Panc1 (cell line): ENCODE data around the gene BIRC7. TPM values are rescaled to one million over a fixed set of nuclear protein-coding genes. Genes with fewer than 3 reads are reported as not detected.

Source experiments
- ATAC-seq: fragments of 200-7000 bp; cut with Tn5 transposase; 2 replicates; pipeline ENCODE4 v1.9.1; 2020; ENCODE audit warnings: mild to moderate bottlenecking, moderate library complexity
- BruUV-seq: library from RNA; stranded (reverse); fragments of 400-500 nt; replicated peaks from 2 replicates; lab custom pipeline; 2021; lab: Mats Ljungman, UMichigan
- CTCF ChIA-PET: fragments of 300-600 bp; sonication (Branson Sonifier 250); formaldehyde crosslinking; loops from one replicate; lab custom pipeline; 2022; ENCODE audit warnings: antibody characterized with exemption; lab: Charles Lee
- POLR2A ChIA-PET: fragments of 300-600 bp; sonication (Branson Sonifier 250); formaldehyde crosslinking; loops from one replicate; lab custom pipeline; 2022; ENCODE audit warnings: antibody characterized with exemption; lab: Charles Lee
- DNase-seq: peaks from one replicate; pipeline ENCODE4 v3.0.0-alpha.2; 2010; ENCODE audit warnings: low read depth, low spot score
- H3K27ac ChIP-seq: 2 replicates; pipeline ENCODE4 v1.5.1; 2011; ENCODE audit warnings: mild to moderate bottlenecking, low read length, inconsistent platforms
- H3K27me3 ChIP-seq: fragments of 200-500 bp; sonication (Bioruptor generic); 2 replicates; pipeline ENCODE4 v1.6.0; 2014; ENCODE audit warnings: low read length, inconsistent platforms; ENCODE audit not compliant: control insufficient read depth, insufficient read depth
- H3K36me3 ChIP-seq: fragments of 200-500 bp; sonication (Bioruptor generic); 2 replicates; pipeline ENCODE4 v1.5.1; 2014; ENCODE audit warnings: inconsistent platforms, mild to moderate bottlenecking, low read length, moderate library complexity; ENCODE audit not compliant: control insufficient read depth, insufficient read depth
- H3K4me1 ChIP-seq: 2 replicates; pipeline ENCODE4 v1.5.1; 2011; ENCODE audit warnings: inconsistent platforms, mild to moderate bottlenecking, low read length, moderate library complexity; ENCODE audit not compliant: control insufficient read depth, insufficient read depth
- H3K4me3 ChIP-seq, 2 experiments: 2 replicates each; pipeline ENCODE4 v1.5.1; 2011 to 2012; ENCODE audit warnings: low read depth in 2 of 2, low read length in 2 of 2, mild to moderate bottlenecking in 2 of 2, inconsistent platforms in 1 of 2, moderate library complexity in 1 of 2
- H3K9me3 ChIP-seq: fragments of 200-500 bp; sonication (Bioruptor generic); 2 replicates; pipeline ENCODE4 v1.5.1; 2014; ENCODE audit warnings: low read depth, mild to moderate bottlenecking, inconsistent platforms, low read length, moderate library complexity; ENCODE audit not compliant: control insufficient read depth, insufficient read depth
- CTCF ChIP-seq: fragments of 450-650 bp; IDR thresholded peaks from 2 replicates; pipeline ENCODE4 v1.5.1; 2017; ENCODE audit warnings: mild to moderate bottlenecking
- POLR2AphosphoS5 ChIP-seq: IDR thresholded peaks from 2 replicates; pipeline ENCODE4 v1.6.1; 2012; ENCODE audit warnings: mild to moderate bottlenecking, low read depth, low read length, moderate library complexity
- REST ChIP-seq, 2 experiments: IDR thresholded peaks; 2 replicates each; pipeline ENCODE4 v1.6.1; 2011 to 2012; ENCODE audit warnings: low read depth in 2 of 2, control low read depth in 1 of 2, low read length in 1 of 2, mild to moderate bottlenecking in 1 of 2, moderate library complexity in 1 of 2; ENCODE audit not compliant: insufficient read depth in 1 of 2
- SIN3A ChIP-seq: IDR thresholded peaks from 2 replicates; pipeline ENCODE4 v1.6.1; 2012; ENCODE audit warnings: low read depth, mild to moderate bottlenecking, low read length, moderate library complexity, borderline replicate concordance; ENCODE audit not compliant: insufficient read depth
- TCF7L2 ChIP-seq: IDR thresholded peaks from 2 replicates; pipeline ENCODE4 v1.6.1; 2011; ENCODE audit warnings: mild to moderate bottlenecking, low read depth, low read length, inconsistent platforms
- in situ Hi-C: cut with HindIII; loops from 2 replicates; pipeline ENCODE4 v1.10.0; 2016; ENCODE audit warnings: low sequenced_read_pairs, low pct_unique_long_range_greater_than_20kb
- intact Hi-C: fragments of 100-400 bp; cut with micrococcal nuclease; formaldehyde crosslinking; loops from one replicate; pipeline ENCODE4 v1.10.0; 2022; ENCODE audit not compliant: unreplicated experiment
- total RNA-seq: library from RNA; stranded (reverse); gene quantifications from one replicate; pipeline ENCODE4 v1.2.1, GENCODE V29; 2021; ENCODE audit not compliant: unreplicated experiment

The BIRC7 gene
- total RNA-seq, 1 experiment from 2014 or later = 9.0 TPM

- no TSS peak for BruUV-seq
- ChIA-PET POLR2A (no interaction called here), CTCF (interaction anchor here (1.1 kb wide), 2 partner anchors 12 to 22 kb away, joined by 3 to 4 read pairs; partner anchors contain the start of gene BIRC7)
- H3K9me3 ChIP-seq = no peaks in the 10 kb centered on the region
- intact Hi-C loops = no loop called here
- H3K36me3 ChIP-seq = no peaks in the 10 kb centered on the region
- no peak overlapping the region for H3K4me3 ChIP-seq
- no peaks in the 10 kb centered on the region for H3K27me3 ChIP-seq
- peaks cover 25% of the 10 kb centered on the region for H3K4me1 ChIP-seq
- no peak for ATAC-seq
- TF ChIP-seq POLR2AphosphoS5 (no peak), REST (IDR thresholded peaks at IDR 0.05; ENCODE audit: insufficient read depth in 1 of 2, low read depth in 2 of 2, low read length in 1 of 2) (no peak), CTCF (no peak), SIN3A (no peak), TCF7L2 (no peak)
- no peak for DNase-seq
- in situ Hi-C loops = no loop called here
- H3K27ac ChIP-seq = no peak overlapping the region
Measured at GRCh38 chr20:63246490-63247288, 11.0 kb downstream of the BIRC7 start.

- no peak overlapping the region for H3K27ac ChIP-seq
- peaks cover 25% of the 10 kb centered on the region for H3K4me1 ChIP-seq
- intact Hi-C loops (no loop called here), in situ Hi-C loops (no loop called here)
- H3K9me3 ChIP-seq = no peaks in the 10 kb centered on the region
- ChIA-PET POLR2A (no interaction called here), CTCF (interaction anchor here (0.5 to 2.2 kb wide), 2 partner anchors 24 to 29 kb away, joined by 5 to 8 read pairs; no protein-coding TSS in a partner anchor)
- ATAC-seq (no peak), DNase-seq (no peak)
- BruUV-seq = no TSS peak
- H3K27me3 ChIP-seq = no peaks in the 10 kb centered on the region
- H3K36me3 ChIP-seq = no peaks in the 10 kb centered on the region
- TF ChIP-seq POLR2AphosphoS5 = no peak
- no peak for TF ChIP-seq CTCF
- TF ChIP-seq REST (IDR thresholded peaks at IDR 0.05; ENCODE audit: insufficient read depth in 1 of 2, low read depth in 2 of 2, low read length in 1 of 2) = no peak
- TF ChIP-seq SIN3A = no peak
- no peak overlapping the region for H3K4me3 ChIP-seq
Measured at GRCh38 chr20:63247671-63248228, 12.0 kb downstream of the BIRC7 start.
